ENCODE measurements around the gene SPOCK1.
"Not testable (repeated sequence)": the region's sequence is repeated elsewhere in the genome, so short reads cannot be mapped to it uniquely, and the experiment has no call there.

SPOCK1 gene

GRCh38 chr5:136998854-136999357, 500.2 kb downstream of the SPOCK1 start:
- in situ Hi-C loops (cut with HindIII; ENCODE audit: low sequenced_read_pairs): no loop called here

GRCh38 chr5:136994154-136994553, 505.0 kb downstream of the SPOCK1 start:
- in situ Hi-C loops (cut with HindIII; ENCODE audit: low sequenced_read_pairs): no loop called here

- in situ Hi-C loops (cut with HindIII; ENCODE audit: low sequenced_read_pairs): no loop called here
Measured at GRCh38 chr5:136992796-136993489, 506.2 kb downstream of the SPOCK1 start.

- in situ Hi-C loops (cut with HindIII; ENCODE audit: low sequenced_read_pairs): no loop called here
Measured at GRCh38 chr5:136985785-136986475, 513.2 kb downstream of the SPOCK1 start.

GRCh38 chr5:136984772-136985446, 514.2 kb downstream of the SPOCK1 start:
- in situ Hi-C loops (cut with HindIII; ENCODE audit: low sequenced_read_pairs): no loop called here

- in situ Hi-C loops (cut with HindIII; ENCODE audit: low sequenced_read_pairs): no loop called here
Measured at GRCh38 chr5:136981936-136982335, 517.2 kb downstream of the SPOCK1 start.

GRCh38 chr5:136979131-136979530, 520.0 kb downstream of the SPOCK1 start:
- in situ Hi-C loops (cut with HindIII; ENCODE audit: low sequenced_read_pairs): no loop called here

- in situ Hi-C loops (cut with HindIII; ENCODE audit: low sequenced_read_pairs): no loop called here
Measured at GRCh38 chr5:136963504-136963903, 535.6 kb downstream of the SPOCK1 start.

GRCh38 chr5:136957428-136957827, 541.7 kb downstream of the SPOCK1 start:
- in situ Hi-C loops (cut with HindIII; ENCODE audit: low sequenced_read_pairs): no loop called here

GRCh38 chr5:136954142-136954541, 545.0 kb downstream of the SPOCK1 start:
- in situ Hi-C loops (cut with HindIII; ENCODE audit: low sequenced_read_pairs): not testable (repeated sequence)

- in situ Hi-C loops (cut with HindIII; ENCODE audit: low sequenced_read_pairs): not testable (repeated sequence)
Measured at GRCh38 chr5:136953346-136954069, 545.6 kb downstream of the SPOCK1 start.

GRCh38 chr5:136927571-136927970, 571.6 kb downstream of the SPOCK1 start:
- in situ Hi-C loops (cut with HindIII; ENCODE audit: low sequenced_read_pairs): no loop called here

GRCh38 chr5:136926073-136926472, 573.1 kb downstream of the SPOCK1 start:
- in situ Hi-C loops (cut with HindIII; ENCODE audit: low sequenced_read_pairs): no loop called here
